HG03378 (cell line): ENCODE results near the gene RHOU.

ENCODE experiments used
- ATAC-seq: cut with Tn5 transposase; IDR thresholded peaks from one replicate; pipeline ENCODE4 v1.9.1; 2021; ENCODE audit warnings: mild to moderate bottlenecking, moderate library complexity; ENCODE audit not compliant: unreplicated experiment

The RHOU gene

GRCh38 chr1:228736844-228737445 is 1.7 kb downstream of the RHOU start:
- ATAC-seq = no peak

- no peak for ATAC-seq
Observed at GRCh38 chr1:228737601-228738041, 2.3 kb downstream of the RHOU start.

GRCh38 chr1:228739826-228740225 is 4.5 kb downstream of the RHOU start:
- no peak for ATAC-seq

DNA sequence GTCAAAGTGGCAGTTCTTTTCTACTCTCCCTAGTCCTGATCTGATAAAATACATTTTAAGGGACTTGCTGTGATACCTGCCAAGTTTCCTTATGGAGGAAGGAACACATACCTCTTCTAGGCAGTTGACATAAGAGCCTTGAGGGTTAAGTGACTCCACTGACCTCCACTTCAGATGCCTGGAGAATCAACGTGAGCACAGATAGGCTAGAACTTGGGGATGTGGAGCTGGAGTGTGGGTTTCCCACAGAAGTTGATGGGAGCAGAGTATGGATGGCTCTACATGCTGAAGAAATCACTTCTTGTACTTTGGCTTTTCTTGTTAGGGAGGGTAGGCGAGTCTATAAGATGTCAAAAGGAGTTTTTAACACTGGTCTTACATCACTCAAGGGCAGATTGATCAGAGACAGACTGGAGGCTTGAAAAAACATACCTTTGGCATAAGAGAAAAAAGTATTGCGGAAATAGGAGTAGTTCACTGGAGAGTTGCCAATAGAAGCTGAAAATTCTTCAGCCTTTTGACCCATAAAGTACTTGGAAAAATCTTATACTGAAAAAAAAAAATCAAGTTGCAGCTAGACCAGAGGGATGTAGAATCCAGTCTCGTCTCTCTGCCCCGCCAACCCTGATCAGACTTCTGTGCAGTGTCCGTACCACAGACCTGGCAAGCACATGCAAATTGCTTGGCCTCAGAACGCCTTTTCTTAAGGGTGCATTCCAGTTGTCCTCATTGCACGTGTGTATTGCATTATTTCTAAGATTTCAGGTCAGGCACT is 5.5 kb downstream of the RHOU start:
- ATAC-seq = no peak

- ATAC-seq = no peak
Observed at GRCh38 chr1:228742281-228742860, 7.1 kb downstream of the RHOU start.

DNA sequence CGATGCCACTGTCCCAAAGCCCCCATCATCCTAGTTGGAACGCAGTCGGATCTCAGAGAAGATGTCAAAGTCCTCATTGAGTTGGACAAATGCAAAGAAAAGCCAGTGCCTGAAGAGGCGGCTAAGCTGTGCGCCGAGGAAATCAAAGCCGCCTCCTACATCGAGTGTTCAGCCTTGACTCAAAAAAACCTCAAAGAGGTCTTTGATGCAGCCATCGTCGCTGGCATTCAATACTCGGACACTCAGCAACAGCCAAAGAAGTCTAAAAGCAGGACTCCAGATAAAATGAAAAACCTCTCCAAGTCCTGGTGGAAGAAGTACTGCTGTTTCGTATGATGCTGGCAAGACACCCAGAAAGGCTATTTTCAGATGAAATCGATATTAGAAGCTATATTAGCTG is 8.1 kb downstream of the RHOU start:
- no peak for ATAC-seq

- no peak for ATAC-seq
Observed at GRCh38 chr1:228744356-228744755, 9.1 kb downstream of the RHOU start.

- ATAC-seq = no peak
Observed at GRCh38 chr1:228744918-228745317, 9.6 kb downstream of the RHOU start.

- no peak for ATAC-seq
Observed at GRCh38 chr1:228745497-228745896, 10.2 kb downstream of the RHOU start.

DNA sequence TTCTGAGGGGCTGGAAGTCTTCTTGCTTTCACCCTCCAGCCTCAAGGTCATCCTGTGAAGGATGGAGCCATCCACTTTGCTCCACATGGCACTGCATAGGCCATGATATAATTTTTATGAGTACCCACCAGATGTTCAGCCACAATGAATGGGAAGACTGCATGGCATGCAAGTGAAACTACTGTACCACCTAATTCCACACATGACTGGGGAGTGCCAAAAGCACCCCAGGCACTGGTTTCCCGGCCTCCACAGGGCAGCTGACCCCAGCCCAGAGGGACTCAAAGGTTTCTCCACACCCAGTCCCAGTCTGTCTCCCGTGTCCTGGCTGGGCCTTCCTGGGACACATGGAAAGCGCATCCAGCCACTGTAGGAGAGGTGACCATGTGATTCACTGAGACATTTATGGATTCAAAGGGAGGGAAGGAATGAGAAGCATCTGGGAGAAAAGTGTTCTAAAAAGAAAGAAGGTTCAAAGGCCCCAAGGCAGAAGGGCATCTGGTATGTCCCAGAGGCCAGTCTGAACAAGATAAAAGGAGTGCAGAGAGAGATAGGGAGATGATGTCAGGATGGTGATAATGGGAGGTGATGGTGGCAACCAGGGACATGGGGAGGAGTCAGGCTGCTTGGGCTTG is 12.1 kb downstream of the RHOU start:
- ATAC-seq = no peak

DNA sequence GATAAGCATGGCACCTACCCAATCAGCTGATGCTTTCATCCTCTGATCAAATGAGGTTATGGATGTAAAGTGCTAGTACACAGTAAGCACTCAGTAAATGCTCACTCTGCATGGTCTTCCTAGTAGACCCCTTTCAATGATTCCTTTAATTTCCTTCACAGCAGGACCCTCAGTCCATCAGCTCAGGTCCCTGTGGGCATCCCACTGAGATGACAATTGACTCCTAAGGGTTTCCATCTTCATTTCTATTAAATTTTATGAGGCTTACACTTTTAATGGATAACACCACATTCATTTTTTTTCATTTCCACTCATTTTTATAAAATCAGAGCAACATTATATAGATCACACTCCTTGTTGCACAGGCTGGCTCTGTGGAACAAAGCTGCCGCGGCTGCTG is 12.8 kb downstream of the RHOU start:
- ATAC-seq = no peak

DNA sequence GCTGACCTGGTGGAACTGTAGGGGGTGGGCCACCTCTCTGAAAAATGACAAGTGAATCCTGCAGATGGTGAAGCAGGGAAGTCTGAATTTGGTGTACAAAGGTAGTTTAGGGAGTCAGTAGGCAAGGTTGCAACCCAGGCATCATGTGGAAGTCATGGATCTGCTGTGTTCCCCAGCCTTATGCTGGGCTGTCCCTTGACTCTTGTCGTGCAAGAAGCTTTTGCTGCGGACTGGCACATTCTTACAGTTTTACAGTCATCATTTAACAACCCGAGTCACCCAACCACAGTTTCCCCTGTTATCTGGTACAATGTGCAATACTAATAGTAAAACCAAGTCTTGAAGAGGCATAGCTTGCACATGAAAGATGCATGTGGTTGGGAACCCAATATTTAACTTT is 13.2 kb downstream of the RHOU start:
- no peak for ATAC-seq

DNA sequence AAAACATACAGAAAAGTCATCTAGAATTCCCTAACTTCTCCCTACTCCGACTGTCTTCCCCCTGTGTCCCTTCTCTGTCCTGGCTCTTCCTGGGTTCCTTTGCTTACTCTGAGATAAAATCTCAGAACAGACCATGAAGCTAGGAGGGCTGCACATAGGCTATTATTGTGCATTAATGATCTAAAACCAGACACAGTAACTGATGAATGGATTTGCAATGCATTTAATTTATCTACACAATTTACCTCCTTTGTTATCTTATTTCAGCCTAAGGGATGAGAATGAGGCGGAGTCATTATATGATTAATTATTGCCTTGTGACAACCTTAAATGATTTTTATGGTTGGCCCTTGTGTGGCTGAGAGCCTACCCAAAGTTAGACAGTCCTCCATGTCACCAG is 14.5 kb downstream of the RHOU start:
- ATAC-seq = no peak

GRCh38 chr1:228750915-228751314 is 15.6 kb downstream of the RHOU start:
- ATAC-seq = no peak

DNA sequence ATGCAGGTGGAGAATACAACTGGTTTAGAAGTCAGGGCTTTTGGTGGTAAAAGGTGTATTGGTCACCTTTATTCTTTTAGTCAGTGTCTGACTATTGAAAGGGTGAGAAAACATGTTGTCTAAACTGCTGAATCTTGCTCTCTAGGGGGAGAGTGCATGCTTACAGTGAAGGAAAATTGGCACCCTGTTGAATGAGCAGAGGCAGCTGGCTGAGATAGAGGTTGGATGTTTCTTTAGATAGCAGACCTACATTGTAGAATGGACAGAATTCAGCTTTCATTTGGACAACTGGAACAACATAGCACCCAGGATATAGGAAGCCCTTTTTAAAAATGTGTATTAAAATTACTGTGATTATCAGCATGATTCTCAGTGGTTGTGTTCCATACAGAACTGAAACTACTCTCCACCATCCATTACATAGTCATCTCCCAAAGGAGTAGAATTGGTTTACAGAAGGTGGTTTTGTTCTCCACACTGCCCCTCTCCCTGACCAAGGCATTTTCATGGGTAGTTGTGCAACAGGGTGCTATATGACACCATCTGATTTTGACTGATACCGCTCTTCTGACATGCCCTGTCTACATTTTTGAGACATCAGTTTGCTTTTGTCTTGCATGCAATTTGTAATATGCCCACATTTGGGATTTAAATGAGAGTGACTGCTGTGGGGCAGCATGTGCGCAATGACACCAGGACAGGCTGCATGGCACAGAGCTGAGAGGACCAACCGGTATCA is 16.2 kb downstream of the RHOU start:
- peak; percentile 58 for ATAC-seq

DNA sequence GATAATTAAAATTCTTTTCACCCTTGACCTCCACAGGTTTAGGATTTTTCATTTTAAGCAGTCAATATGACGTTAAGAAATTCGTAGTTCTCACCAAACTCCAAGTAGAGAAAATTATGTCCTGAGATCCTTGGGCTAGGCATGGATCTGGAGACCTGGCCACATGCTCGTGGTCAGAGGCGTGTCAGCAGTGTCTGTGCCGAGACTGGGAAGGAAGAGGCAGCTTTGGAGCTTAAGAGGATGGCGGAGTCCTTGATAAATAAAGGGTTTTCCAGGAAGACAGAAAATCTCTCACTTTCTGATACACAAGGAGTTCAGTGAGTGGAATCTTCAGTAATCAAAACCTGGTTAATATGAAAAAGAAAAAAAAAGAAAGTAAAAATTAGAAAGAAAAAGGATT is 17.0 kb downstream of the RHOU start:
- ATAC-seq = no peak

DNA sequence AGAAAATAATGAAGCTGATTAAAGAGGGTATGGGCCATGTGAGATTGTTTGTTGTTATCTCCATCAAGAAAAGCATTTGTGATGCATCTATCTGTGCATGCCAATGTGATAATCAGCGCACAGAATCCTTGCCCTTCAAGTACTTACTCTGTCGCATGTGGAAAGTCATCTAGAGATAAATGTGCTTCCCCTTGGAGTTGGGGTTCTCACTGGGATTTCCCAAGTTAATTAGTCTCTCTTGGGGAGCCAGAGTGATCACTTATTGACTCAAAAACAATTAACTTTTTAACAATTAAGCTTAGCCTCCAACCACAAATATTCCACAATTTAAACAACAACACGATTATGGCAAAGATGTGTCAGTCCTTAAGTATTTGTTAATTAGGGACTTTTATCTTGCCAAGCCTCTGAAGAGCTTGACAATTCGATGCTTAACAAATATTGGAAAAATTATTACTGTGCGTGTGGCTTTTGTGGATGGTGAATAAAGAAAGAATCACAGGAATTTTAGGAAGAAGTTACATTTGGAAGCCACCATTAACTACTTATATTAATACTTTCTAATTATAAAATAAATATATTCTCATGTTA is 17.5 kb downstream of the RHOU start:
- ATAC-seq = no peak

DNA sequence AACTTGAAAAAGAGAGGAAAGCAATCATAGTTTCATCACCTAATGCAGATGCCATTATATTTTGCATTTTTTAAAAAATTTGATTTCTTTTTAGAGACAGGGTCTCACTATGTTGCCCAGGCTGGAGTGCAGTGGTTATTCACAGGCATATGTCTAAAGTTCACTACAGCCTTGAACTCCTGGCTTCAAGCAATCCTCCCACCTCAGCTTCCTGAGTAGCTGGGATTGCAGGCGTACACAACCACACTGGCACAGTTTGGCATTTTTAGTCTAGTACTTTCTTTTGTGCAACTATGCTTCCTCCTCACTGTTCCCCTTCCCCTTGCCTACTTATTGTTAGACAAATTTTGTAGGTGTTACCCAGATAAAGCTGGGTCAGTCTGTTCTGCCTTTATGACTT is 18.0 kb downstream of the RHOU start:
- ATAC-seq = no peak

- no peak for ATAC-seq
Observed at GRCh38 chr1:228753786-228754360, 18.6 kb downstream of the RHOU start.

DNA sequence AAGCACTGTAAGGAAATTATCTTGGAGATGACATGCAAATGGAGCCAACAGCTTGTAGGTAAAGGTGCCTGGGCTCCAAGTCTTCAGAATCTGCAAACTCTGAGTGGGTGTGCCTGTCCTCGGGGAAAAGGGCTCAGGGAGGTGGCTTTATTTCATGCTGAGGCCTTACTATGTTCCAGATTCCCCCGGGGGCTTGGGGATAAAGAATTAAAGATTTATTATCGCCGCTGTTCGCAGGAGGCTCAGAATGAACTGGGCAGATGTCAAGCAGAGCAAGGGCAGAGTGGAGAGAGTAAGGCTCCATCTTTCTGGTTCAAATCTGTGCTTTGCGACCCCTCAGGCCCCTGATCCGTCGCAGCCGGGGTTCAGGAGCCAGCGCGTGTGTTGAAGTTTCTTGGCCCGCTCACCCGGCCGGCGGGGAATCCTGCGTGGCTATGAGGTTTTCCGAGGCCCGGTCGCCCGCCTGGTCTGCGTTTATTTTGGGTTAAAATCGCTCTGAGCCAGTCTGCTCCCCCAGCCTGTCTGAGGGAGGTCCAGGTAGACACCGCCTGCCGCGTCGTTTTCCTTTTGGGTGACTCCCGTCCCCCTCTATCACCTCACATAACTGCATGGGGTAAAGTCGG is 19.5 kb downstream of the RHOU start:
- ATAC-seq = no peak
